Neutrophil (primary cell): ENCODE results near the gene SLC6A8.
"Not testable (repeated sequence)": the region's sequence is repeated elsewhere in the genome, so short reads cannot be mapped to it uniquely, and the experiment has no call there.

ENCODE experiments used
- H3K27ac ChIP-seq: fragments of 200-600 bp; sonication (generic); 2 replicates; pipeline ENCODE4 v1.5.1; 2016; ENCODE audit warnings: mild to moderate bottlenecking, moderate library complexity
- H3K27me3 ChIP-seq: fragments of 200-600 bp; sonication (generic); 2 replicates; pipeline ENCODE4 v1.6.0; 2016; ENCODE audit warnings: mild to moderate bottlenecking
- H3K36me3 ChIP-seq: fragments of 200-600 bp; sonication (generic); 2 replicates; pipeline ENCODE4 v1.5.1; 2017
- H3K4me1 ChIP-seq, 2 experiments: fragments of 200-600 bp in 1 of 2; sonication (generic) in 1 of 2; 1 replicate in 1 of 2; 2 replicates in 1 of 2; pipeline versions ENCODE4 v1.5.1 to v1.6.1; 2013 to 2016; ENCODE audit warnings: low read depth in 1 of 2, low read length in 1 of 2, mild to moderate bottlenecking in 1 of 2, moderate library complexity in 1 of 2; ENCODE audit not compliant: control insufficient read depth in 1 of 2, insufficient read depth in 1 of 2
- H3K4me3 ChIP-seq, 2 experiments: fragments of 200-600 bp in 1 of 2; sonication (generic) in 1 of 2; 1 replicate in 1 of 2; 2 replicates in 1 of 2; pipeline ENCODE4 v1.5.1; 2013 to 2016; ENCODE audit warnings: low read depth in 1 of 2, low read length in 1 of 2, mild to moderate bottlenecking in 1 of 2, moderate library complexity in 1 of 2
- H3K9me3 ChIP-seq: fragments of 200-600 bp; sonication (generic); 2 replicates; pipeline ENCODE4 v1.5.1; 2016
- TF ChIP-seq, protein P1 (sequence below): fragments of 200-600 bp; sonication (generic); IDR thresholded peaks from 2 replicates; pipeline ENCODE4 v1.5.1; 2016; ENCODE audit warnings: antibody characterized with exemption

The SLC6A8 gene

DNA sequence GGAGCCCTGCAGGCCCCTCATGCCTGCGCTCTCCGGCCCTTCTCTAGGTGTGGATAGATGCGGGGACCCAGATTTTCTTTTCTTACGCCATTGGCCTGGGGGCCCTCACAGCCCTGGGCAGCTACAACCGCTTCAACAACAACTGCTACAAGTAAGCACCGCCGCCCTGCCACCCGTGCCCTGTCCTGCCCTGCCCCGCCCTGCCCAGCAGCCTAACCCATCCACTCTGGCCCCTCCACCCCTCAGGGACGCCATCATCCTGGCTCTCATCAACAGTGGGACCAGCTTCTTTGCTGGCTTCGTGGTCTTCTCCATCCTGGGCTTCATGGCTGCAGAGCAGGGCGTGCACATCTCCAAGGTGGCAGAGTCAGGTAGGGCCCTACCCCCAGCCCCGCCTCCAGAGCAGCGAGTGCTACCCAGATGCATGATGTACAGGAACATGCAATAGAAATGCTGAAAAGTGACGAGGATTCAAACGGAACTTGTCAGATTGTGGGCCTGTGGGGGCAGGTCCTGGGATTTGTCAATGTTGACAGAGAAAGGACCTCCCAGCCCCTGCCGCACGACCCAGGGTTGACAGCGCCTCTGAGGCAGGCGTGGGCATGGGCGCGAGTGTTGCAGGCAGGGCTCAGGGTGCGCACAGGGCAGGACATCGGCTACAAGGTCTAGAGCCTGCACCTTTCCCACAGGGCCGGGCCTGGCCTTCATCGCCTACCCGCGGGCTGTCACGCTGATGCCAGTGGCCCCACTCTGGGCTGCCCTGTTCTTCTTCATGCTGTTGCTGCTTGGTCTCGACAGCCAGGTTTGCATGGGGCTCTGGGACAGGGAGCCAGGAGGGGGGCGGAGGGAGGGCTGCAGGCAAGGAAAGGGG is 5.7 kb downstream of the SLC6A8 start:
- peaks cover 34% of the 10 kb centered on the region for H3K36me3 ChIP-seq
- H3K4me1 ChIP-seq = no peaks in the 10 kb centered on the region
- TF ChIP-seq, protein P1, sequence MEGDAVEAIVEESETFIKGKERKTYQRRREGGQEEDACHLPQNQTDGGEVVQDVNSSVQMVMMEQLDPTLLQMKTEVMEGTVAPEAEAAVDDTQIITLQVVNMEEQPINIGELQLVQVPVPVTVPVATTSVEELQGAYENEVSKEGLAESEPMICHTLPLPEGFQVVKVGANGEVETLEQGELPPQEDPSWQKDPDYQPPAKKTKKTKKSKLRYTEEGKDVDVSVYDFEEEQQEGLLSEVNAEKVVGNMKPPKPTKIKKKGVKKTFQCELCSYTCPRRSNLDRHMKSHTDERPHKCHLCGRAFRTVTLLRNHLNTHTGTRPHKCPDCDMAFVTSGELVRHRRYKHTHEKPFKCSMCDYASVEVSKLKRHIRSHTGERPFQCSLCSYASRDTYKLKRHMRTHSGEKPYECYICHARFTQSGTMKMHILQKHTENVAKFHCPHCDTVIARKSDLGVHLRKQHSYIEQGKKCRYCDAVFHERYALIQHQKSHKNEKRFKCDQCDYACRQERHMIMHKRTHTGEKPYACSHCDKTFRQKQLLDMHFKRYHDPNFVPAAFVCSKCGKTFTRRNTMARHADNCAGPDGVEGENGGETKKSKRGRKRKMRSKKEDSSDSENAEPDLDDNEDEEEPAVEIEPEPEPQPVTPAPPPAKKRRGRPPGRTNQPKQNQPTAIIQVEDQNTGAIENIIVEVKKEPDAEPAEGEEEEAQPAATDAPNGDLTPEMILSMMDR = no peak
- H3K27me3 ChIP-seq = peaks cover 43% of the 10 kb centered on the region
- H3K4me3 ChIP-seq = no peak overlapping the region
- no peaks in the 10 kb centered on the region for H3K9me3 ChIP-seq
- H3K27ac ChIP-seq = no peak overlapping the region

DNA sequence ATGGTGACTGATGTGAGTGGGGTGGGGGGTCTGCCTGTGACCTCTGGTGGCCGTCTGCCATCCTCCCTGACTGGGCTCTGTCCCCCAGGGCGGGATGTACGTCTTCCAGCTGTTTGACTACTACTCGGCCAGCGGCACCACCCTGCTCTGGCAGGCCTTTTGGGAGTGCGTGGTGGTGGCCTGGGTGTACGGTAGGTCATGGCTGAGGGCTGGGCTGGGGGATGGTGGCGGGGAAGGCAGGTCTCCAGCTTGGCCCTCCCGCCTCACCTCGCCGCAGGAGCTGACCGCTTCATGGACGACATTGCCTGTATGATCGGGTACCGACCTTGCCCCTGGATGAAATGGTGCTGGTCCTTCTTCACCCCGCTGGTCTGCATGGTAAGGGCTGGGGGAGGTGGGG is 6.5 kb downstream of the SLC6A8 start:
- not testable (repeated sequence) for H3K9me3 ChIP-seq, H3K4me3 ChIP-seq, H3K4me1 ChIP-seq, H3K27ac ChIP-seq
- peaks cover 35% of the 10 kb centered on the region for H3K27me3 ChIP-seq
- H3K36me3 ChIP-seq = peaks cover 42% of the 10 kb centered on the region

DNA sequence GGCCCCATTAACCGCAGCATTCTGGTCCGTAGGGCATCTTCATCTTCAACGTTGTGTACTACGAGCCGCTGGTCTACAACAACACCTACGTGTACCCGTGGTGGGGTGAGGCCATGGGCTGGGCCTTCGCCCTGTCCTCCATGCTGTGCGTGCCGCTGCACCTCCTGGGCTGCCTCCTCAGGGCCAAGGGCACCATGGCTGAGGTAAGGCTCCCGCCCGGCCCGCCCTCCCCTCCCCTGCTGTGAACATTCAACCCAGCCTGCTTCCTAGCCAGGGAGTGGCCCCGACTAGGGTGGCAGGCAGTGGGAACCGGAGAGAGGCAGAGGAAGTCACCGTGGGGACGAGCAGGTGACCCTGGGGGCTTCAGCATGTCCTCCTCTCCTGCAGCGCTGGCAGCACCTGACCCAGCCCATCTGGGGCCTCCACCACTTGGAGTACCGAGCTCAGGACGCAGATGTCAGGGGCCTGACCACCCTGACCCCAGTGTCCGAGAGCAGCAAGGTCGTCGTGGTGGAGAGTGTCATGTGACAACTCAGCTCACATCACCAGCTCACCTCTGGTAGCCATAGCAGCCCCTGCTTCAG is 7.1 kb downstream of the SLC6A8 start:
- Histone ChIP-seq H3K4me3 (no peak overlapping the region), H3K4me1 (no peaks in the 10 kb centered on the region), H3K27me3 (peaks cover 30% of the 10 kb centered on the region), H3K9me3 (no peaks in the 10 kb centered on the region), H3K27ac (no peak overlapping the region), H3K36me3 (peaks cover 47% of the 10 kb centered on the region)
- TF ChIP-seq, protein P1 = no peak

DNA sequence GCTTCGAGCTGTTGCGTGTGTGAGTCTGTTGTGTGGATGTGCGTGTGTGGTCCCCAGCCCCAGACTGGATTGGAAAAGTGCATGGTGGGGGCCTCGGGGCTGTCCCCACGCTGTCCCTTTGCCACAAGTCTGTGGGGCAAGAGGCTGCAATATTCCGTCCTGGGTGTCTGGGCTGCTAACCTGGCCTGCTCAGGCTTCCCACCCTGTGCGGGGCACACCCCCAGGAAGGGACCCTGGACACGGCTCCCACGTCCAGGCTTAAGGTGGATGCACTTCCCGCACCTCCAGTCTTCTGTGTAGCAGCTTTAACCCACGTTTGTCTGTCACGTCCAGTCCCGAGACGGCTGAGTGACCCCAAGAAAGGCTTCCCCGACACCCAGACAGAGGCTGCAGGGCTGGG is 8.4 kb downstream of the SLC6A8 start:
- H3K4me3 ChIP-seq = no peak overlapping the region
- peaks cover 61% of the 10 kb centered on the region for H3K36me3 ChIP-seq
- H3K27ac ChIP-seq = no peak overlapping the region

DNA sequence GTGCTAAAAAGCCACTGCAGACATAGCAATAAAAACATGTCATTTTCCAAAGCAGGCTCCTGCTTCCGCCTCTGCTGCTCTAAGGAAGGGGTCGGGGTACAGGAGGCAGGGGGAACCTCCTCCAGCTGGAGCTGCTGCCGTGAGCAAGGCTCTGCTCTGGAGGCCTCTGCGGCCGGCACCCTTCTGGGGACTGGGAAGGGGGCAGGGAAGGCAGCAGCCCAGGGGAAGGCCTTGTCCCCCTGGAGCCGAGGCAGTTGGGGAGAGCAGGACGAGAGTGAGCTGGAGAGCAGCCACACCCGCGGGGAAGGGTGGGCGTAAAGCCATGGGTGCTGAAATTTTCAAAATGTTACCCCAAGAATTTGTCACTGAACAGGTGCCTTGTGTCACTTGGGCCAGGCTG is 8.8 kb downstream of the SLC6A8 start:
- Histone ChIP-seq H3K27me3 (peaks cover 12% of the 10 kb centered on the region), H3K36me3 (peaks cover 65% of the 10 kb centered on the region)
- H3K27ac ChIP-seq, H3K4me1 ChIP-seq, H3K9me3 ChIP-seq, H3K4me3 ChIP-seq: not testable (repeated sequence)

More for the DNA sequence above, 8.4 kb downstream of the SLC6A8 start:
- no peaks in the 10 kb centered on the region for H3K9me3 ChIP-seq
- H3K4me1 ChIP-seq = no peaks in the 10 kb centered on the region
- H3K27me3 ChIP-seq = peaks cover 16% of the 10 kb centered on the region
- TF ChIP-seq, protein P1 = no peak

DNA sequence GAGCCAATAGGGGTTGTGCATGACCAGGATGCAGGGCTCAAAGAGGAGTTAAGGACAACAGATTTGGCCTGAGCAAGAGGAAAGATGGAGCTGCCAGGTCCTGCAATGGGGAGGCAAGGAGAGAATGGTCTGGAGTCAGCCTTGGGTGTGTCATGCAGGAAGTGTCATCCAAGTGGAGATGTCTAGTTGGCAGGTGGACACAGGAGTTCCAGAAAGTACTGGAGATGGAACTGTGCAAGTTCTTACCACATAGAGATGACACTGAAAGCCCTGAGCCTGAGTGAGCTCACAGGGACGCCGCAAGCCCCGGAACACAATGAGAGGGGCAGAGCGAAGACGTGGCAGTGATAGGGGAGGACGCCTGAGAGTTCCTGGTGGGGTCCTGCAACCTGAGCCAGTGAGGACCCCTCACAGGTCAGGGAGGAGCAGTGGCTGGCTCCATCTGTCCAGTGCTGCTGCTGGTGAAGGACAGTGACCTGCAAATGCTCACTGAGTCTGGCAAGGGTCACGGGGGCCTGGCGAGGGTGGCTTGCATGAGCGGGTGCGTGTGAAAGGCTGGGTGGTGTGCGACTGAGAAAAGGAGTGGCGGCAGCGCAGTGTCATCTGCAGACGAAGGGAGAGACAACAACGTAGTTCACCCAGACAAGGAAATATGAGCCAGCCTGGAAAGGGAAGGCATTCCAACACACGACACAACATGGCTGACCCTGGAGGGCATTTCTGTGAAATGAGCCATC is 9.4 kb downstream of the SLC6A8 start:
- not testable (repeated sequence) for H3K4me3 ChIP-seq, H3K4me1 ChIP-seq, H3K9me3 ChIP-seq, H3K27me3 ChIP-seq, H3K27ac ChIP-seq
- H3K36me3 ChIP-seq = peaks cover 69% of the 10 kb centered on the region
